ENCODE results near the gene MRPL32.
"Not testable (repeated sequence)": the region's sequence is repeated elsewhere in the genome, so short reads cannot be mapped to it uniquely, and the experiment has no call there.

MRPL32 gene

DNA sequence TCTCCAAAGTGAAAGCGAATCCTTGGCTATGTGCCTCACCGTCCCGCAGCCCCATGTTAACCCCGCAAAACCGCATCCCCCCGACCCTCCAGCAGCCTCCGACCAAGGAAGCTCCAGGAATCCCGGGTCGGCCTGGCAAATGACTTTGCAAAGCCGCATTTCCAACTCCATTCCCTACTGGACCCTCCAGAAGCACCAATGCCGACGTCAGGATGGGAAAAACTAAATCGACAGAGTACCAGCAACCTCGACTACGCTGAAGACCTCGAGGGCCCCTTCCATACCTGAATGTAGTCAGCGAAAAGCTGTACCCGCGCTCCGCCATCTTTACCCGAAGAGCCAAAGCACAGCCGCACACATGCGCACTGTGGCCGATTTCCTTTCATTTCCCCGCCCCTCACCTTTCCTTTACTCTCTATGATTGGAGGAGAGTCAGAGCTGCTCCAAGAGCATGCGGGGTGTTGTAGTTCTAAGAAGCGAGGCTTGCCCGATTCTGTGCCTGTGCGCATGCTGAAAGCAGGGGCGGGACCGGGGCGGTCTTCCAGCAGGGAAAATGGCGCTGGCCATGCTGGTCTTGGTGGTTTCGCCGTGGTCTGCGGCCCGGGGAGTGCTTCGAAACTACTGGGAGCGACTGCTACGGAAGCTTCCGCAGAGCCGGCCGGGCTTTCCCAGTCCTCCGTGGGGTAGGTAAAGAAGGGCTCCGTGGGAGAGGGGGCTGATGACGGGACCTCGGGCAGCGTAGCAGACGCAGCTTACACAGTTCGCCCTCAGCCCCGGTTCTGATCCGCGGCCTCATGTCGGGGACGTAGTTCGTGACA, at the start of gene MRPL32, which contains the start of gene PSMA2:
Gene MRPL32 (plus strand): TSS at position 543 of the 818 bp plus-strand sequence. CDS start 11 bp downstream, at position 554.
Gene PSMA2 (minus strand): TSS at position 341 of the 818 bp plus-strand sequence. CDS start 16 bp downstream, at position 325.
- DNase-seq (ENCODE audit: low read depth), result peak; percentile 95

DNA sequence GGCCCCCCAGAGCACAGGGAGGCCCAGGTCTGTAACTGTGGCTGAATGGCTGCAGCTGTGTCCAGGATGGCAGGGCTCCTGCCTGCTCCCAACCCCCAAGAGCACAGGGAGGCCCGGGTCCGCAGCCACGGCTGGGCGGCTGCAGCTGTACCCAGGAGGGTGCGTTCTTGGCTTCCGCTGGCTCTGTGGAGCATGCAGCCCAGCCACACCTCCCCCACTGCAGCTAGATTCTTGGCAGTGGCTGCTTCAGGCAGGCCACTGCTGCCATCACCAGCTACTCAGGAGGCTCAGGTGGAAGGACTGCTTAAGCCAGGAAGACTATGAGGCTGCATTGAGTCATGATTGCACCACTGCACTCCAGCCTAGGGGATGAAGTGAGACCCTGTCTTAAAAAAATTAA, 48.2 kb upstream of the MRPL32 start:
- no peak for DNase-seq (ENCODE audit: low read depth)

- not testable (repeated sequence) for DNase-seq (ENCODE audit: low read depth)
These were observed 47.0 kb upstream of the MRPL32 start for GRCh38 chr7:42885183-42885582.

DNA sequence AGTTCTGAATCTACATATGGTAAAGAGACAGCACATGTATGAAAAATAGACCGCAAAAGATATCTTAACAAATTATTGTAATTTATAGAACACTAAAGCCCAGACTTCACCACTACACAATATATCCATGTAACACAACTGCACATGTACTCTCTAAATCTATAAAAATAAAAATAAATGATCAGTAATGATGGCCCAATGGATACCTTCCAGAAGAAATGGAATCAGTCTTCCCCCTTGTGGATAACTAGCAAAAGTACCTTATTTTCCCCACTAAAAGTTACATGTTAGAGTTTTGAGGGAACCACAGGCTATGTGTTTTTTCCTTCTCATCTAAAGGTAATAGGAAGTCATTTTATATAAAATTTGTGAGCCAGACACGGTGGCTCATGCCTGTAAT, 46.0 kb upstream of the MRPL32 start:
- no peak for DNase-seq (ENCODE audit: low read depth)

DNA sequence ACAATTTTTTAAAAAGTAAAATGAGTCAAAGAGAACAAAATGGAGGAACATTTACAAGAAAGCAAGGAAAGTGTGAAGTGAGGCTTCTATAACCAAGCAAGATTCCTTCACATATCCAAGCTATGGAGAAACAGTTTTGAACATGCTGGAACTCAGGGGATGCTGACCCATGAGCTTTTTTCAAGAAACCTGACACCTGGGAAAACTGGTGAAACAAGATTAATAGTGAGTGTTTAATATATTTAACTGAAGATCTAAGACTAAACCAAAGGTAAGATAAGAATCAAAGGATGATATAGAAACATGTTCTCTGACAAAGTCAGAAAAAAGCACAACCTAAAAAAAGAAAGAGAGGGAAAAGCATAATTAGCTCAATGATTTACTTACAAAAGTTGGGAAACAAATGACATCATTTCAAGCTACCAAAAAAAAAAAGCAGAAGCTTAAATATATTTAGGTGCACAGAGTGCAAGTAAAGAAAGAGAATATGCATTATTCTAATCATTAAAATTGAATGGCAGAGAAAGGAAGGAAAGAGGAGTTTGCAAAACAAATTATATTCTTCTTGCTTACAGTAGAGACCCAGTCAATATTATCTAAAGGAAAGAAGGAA, 45.2 kb upstream of the MRPL32 start:
- DNase-seq (ENCODE audit: low read depth), result no peak

GRCh38 chr7:42893346-42894240, 38.6 kb upstream of the MRPL32 start:
- no peak for DNase-seq (ENCODE audit: low read depth)

DNA sequence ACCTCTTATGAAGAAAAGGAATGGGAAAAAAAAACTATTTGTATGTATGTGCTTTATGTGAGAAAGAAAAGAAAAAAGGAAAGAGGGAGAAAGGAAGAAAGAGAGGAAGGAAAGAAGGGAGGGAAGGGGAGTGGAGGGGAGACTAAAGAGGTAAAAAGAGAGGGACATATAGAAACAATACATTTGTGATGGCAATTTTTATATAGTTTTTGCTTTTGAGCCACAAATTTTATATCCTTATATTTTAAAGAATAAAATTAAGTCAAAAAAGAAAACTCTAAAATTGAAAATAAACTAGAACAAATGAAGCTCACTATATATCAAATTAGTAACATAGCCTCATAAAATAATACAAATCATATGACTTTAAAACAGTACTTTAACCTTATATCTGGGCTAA, 31.3 kb upstream of the MRPL32 start:
- no peak for DNase-seq (ENCODE audit: low read depth)

GRCh38 chr7:42902331-42902730, 29.8 kb upstream of the MRPL32 start:
- DNase-seq (ENCODE audit: low read depth), result no peak

GRCh38 chr7:42906181-42906580, 26.0 kb upstream of the MRPL32 start:
- no peak for DNase-seq (ENCODE audit: low read depth)

DNA sequence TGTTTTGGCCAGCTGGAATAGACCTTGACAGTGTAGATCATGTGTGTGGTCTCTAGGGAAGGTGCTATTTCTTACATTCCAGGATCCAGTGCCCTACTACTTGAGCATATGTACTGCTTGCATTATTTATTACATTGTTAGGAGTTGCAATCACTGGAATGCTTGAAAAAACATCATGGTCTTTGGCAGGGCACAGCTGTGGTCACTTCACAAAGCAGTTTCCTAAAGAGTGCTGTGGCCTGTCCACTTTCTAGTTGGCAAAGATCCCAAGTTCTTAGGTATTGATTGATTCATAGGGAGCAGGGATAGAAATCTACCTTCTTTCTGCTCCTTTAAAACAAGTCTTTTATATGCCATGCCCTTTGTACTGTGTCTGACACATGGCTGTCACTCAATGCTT, 24.9 kb upstream of the MRPL32 start:
- no peak for DNase-seq (ENCODE audit: low read depth)

- DNase-seq (ENCODE audit: low read depth), result no peak
These were observed 21.9 kb upstream of the MRPL32 start for GRCh38 chr7:42910306-42910705.

GRCh38 chr7:42911454-42912447, 20.4 kb upstream of the MRPL32 start, which contains the start of gene C7orf25:
Gene C7orf25, minus strand, starts transcription at chr7:42912070. Its CDS starts 1,170 bp downstream, at chr7:42910900.
- DNase-seq (ENCODE audit: low read depth), result peak; percentile 80

- no peak for DNase-seq (ENCODE audit: low read depth)
These were observed 18.6 kb upstream of the MRPL32 start for GRCh38 chr7:42913591-42913990.

GRCh38 chr7:42914009-42914408, 18.2 kb upstream of the MRPL32 start:
- DNase-seq (ENCODE audit: low read depth), result no peak

GRCh38 chr7:42914421-42915045, 17.6 kb upstream of the MRPL32 start:
- DNase-seq (ENCODE audit: low read depth), result peak; percentile 58

GRCh38 chr7:42915356-42915755, 16.8 kb upstream of the MRPL32 start:
- no peak for DNase-seq (ENCODE audit: low read depth)

- DNase-seq (ENCODE audit: low read depth), result no peak
These were observed 10.0 kb upstream of the MRPL32 start for GRCh38 chr7:42922017-42922753.

GRCh38 chr7:42924223-42924838, 7.8 kb upstream of the MRPL32 start:
- DNase-seq (ENCODE audit: low read depth), result no peak

- no peak for DNase-seq (ENCODE audit: low read depth)
These were observed 6.5 kb upstream of the MRPL32 start for GRCh38 chr7:42925630-42926029.

All from GM04504 (cell line).